Measurements from ENCODE around the gene ACAT1. TPM values are rescaled to one million over a fixed set of nuclear protein-coding genes. Genes with fewer than 3 reads are reported as not detected.

The ACAT1 gene
- total RNA-seq, 3 donors from 2014 or later, result 88.8 to 123 (median 98.0) TPM

DNA sequence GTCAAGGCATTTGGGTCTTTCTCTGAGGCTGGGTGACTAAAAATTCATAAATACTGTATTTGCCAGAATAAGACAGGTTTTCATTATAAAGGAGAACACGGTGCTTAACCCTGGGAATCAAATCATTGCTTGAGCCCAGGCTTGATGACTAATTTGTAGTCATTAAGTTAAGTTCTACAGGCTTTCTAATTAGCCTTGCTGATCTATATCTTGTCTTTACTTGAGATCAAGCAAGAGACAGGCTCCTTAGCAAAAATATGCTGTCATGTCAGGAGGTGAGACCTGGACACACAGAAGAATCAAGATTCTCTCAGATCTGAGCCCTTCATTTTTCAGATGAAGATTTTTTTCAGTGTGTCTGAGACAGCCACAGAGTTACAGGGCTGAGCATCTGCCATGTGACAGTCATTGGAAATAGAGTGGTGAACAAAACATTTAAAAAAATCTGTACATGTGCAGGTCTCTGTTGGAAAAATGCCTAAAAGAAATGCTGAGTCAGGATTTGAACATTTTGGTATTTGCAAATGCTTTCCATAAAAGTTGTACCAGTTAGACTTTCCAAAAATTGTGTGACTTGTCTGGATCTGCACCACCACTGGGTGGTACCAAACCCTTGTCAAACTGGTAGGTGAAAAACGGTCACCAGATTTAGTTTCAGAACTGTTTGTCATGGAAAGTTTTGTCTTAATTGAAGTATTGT lies 14.6 kb downstream of the ACAT1 start:
- no peak for ATAC-seq
- no peak overlapping the region for H3K4me3 ChIP-seq
- no peak for TF ChIP-seq CTCF (IDR thresholded peaks at IDR 0.05)
- DNase-seq, result no peak
- H3K9me3 ChIP-seq, result no peaks in the 10 kb centered on the region
- intact Hi-C loops (cut with DNase I, micrococcal nuclease), result no loop called here
- H3K4me1 ChIP-seq (ENCODE audit: low read depth), result no peaks in the 10 kb centered on the region
- peaks cover 3% of the 10 kb centered on the region for H3K36me3 ChIP-seq (ENCODE audit: low read depth)

- Histone ChIP-seq H3K36me3 (ENCODE audit: low read depth) (peaks cover 4% of the 10 kb centered on the region), H3K9me3 (no peaks in the 10 kb centered on the region), H3K4me1 (ENCODE audit: low read depth) (no peaks in the 10 kb centered on the region), H3K4me3 (no peak overlapping the region)
- no peak for ATAC-seq
- no peak for DNase-seq
- intact Hi-C loops (cut with DNase I, micrococcal nuclease), result no loop called here
- TF ChIP-seq CTCF (IDR thresholded peaks at IDR 0.05), result no peak
These were observed 15.8 kb downstream of the ACAT1 start for GRCh38 chr11:108137212-108137611.

DNA sequence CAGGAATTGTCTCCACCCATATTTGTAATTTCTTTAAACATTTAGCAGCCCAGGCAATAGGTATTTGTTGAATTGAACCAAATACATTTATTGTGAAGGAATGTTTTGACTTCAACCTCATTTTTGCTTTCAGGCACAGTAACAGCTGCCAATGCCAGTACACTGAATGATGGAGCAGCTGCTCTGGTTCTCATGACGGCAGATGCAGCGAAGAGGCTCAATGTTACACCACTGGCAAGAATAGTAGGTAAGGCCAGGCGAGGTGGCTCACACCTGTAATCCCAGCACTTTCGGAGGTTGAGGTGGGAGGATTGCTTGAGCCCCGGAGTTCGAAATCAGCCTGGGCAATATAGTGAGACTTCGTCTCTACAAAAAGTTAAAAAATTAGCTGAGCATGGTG lies 20.9 kb downstream of the ACAT1 start:
- Histone ChIP-seq H3K4me1 (ENCODE audit: low read depth) (no peaks in the 10 kb centered on the region), H3K4me3 (no peak overlapping the region), H3K9me3 (no peaks in the 10 kb centered on the region), H3K36me3 (ENCODE audit: low read depth) (peaks cover 4% of the 10 kb centered on the region)
- DNase-seq (no peak), ATAC-seq (no peak)
- no peak for TF ChIP-seq CTCF (IDR thresholded peaks at IDR 0.05)
- intact Hi-C loops (cut with DNase I, micrococcal nuclease), result no loop called here

DNA sequence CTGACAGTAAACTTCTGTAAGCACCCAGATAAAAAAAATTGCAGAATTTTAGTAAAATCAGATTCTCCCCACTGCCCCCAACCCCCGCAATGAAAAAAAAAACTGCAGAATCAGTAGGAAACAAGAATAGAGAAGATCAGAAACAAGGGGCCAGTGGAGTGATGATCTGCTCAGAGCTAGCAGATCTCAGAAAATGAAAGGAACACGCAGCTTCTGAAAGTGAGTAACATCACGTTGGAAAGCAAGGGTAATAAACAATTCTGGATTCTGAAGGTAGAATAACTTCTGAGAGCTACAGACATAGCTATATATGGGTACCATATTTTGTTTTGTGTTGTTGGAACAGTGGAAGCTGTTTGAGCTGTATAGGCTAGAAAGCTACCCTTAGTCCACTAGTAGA lies 23.2 kb downstream of the ACAT1 start:
- H3K4me1 ChIP-seq (ENCODE audit: low read depth), result no peaks in the 10 kb centered on the region
- no peak for TF ChIP-seq CTCF (IDR thresholded peaks at IDR 0.05)
- ATAC-seq (no peak), DNase-seq (no peak)
- H3K36me3 ChIP-seq (ENCODE audit: low read depth), result peaks cover 4% of the 10 kb centered on the region
- intact Hi-C loops (cut with DNase I, micrococcal nuclease), result no loop called here
- H3K4me3 ChIP-seq, result no peak overlapping the region
- no peaks in the 10 kb centered on the region for H3K9me3 ChIP-seq

DNA sequence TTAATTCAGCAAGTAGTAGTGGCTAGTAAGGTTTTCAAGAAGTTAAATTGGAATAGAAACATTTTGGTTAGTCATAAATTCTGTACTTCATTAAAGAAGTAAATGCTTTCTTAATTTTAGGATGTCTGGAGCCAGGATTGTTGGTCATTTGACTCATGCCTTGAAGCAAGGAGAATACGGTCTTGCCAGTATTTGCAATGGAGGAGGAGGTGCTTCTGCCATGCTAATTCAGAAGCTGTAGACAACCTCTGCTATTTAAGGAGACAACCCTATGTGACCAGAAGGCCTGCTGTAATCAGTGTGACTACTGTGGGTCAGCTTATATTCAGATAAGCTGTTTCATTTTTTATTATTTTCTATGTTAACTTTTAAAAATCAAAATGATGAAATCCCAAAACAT lies 25.8 kb downstream of the ACAT1 start:
- no peak for TF ChIP-seq CTCF (IDR thresholded peaks at IDR 0.05)
- H3K36me3 ChIP-seq (ENCODE audit: low read depth), result no peaks in the 10 kb centered on the region
- DNase-seq, result no peak
- no peaks in the 10 kb centered on the region for H3K9me3 ChIP-seq
- intact Hi-C loops (cut with DNase I, micrococcal nuclease), result no loop called here
- no peaks in the 10 kb centered on the region for H3K4me1 ChIP-seq (ENCODE audit: low read depth)
- no peak overlapping the region for H3K4me3 ChIP-seq
- ATAC-seq, result no peak

DNA sequence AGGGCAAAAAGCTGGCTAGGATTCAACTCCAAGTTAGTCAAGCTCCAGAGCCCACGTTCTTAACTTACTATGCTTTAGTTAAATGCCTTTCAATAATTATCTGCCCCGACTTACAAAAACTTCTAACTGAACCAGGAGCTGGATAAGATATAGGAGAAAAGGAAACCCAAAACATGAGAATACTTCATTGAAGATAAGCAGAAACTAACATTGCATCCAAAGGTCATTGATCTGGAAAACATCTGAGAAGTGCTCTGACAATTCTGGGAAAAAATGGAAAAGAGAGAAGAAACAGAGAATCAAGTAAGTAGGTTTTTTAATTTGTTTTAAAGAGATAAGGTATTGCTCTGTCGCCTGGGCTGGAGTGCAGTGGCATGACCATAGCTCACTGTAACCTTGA lies 27.2 kb downstream of the ACAT1 start:
- no peaks in the 10 kb centered on the region for H3K4me1 ChIP-seq (ENCODE audit: low read depth)
- no peaks in the 10 kb centered on the region for H3K9me3 ChIP-seq
- no peak overlapping the region for H3K4me3 ChIP-seq
- TF ChIP-seq CTCF (IDR thresholded peaks at IDR 0.05), result no peak
- DNase-seq (no peak), ATAC-seq (no peak)
- no peaks in the 10 kb centered on the region for H3K36me3 ChIP-seq (ENCODE audit: low read depth)
- intact Hi-C loops (cut with DNase I, micrococcal nuclease), result no loop called here
